HEK293 (cell line): ENCODE measurements around the gene UBTD1.

Source experiments
- CTCF ChIP-seq: fragments of 450-650 bp; formaldehyde crosslinking; IDR thresholded peaks from 2 replicates; pipeline ENCODE4 v1.5.1; 2016; ENCODE audit warnings: missing biosample characterization, missing genetic modification characterization
- MZF1 ChIP-seq: fragments of 450-650 bp; formaldehyde crosslinking; IDR thresholded peaks from 2 replicates; pipeline ENCODE4 v1.5.1; 2017; ENCODE audit warnings: missing biosample characterization, missing genetic modification characterization, borderline replicate concordance
- WT1 ChIP-seq: fragments of 450-650 bp; formaldehyde crosslinking; IDR thresholded peaks from 2 replicates; pipeline ENCODE4 v1.5.1; 2016; ENCODE audit warnings: missing biosample characterization, missing genetic modification characterization
- YY1 ChIP-seq: fragments of 450-650 bp; formaldehyde crosslinking; IDR thresholded peaks from 2 replicates; pipeline ENCODE4 v1.5.1; 2018; ENCODE audit warnings: missing biosample characterization, missing genetic modification characterization
- ZNF211 ChIP-seq: fragments of 450-650 bp; formaldehyde crosslinking; IDR thresholded peaks from 2 replicates; pipeline ENCODE4 v1.5.1; 2016; ENCODE audit warnings: low read depth, missing biosample characterization, missing genetic modification characterization
- ZNF24 ChIP-seq: fragments of 450-650 bp; formaldehyde crosslinking; IDR thresholded peaks from 2 replicates; pipeline ENCODE4 v1.5.1; 2016; ENCODE audit warnings: missing biosample characterization, missing genetic modification characterization
- ZNF274 ChIP-seq, 2 experiments: fragments of 200-500 bp in 1 of 2; fragments of 450-650 bp in 1 of 2; sonication (Bioruptor generic) in 1 of 2; formaldehyde crosslinking in 1 of 2; IDR thresholded peaks; 2 replicates each; pipeline versions ENCODE4 v1.5.1 to v1.6.1; 2014 to 2016; ENCODE audit warnings: borderline replicate concordance in 1 of 2, inconsistent platforms in 1 of 2, low read length in 1 of 2, missing biosample characterization in 1 of 2, missing genetic modification characterization in 1 of 2
- ZNF311 ChIP-seq: fragments of 450-650 bp; formaldehyde crosslinking; IDR thresholded peaks from 2 replicates; pipeline ENCODE4 v1.5.1; 2017; ENCODE audit warnings: missing biosample characterization, missing genetic modification characterization, borderline replicate concordance
- ZNF350 ChIP-seq: fragments of 450-650 bp; formaldehyde crosslinking; IDR thresholded peaks from 2 replicates; pipeline ENCODE4 v1.5.0; 2017; ENCODE audit warnings: missing biosample characterization, mild to moderate bottlenecking, missing genetic modification characterization
- ZNF513 ChIP-seq: fragments of 450-650 bp; IDR thresholded peaks from 2 replicates; pipeline ENCODE4 v1.5.1; 2018; ENCODE audit warnings: missing biosample characterization, missing genetic modification characterization
- ZNF596 ChIP-seq: fragments of 450-650 bp; IDR thresholded peaks from 2 replicates; pipeline ENCODE4 v1.5.0; 2018; ENCODE audit warnings: missing biosample characterization, mild to moderate bottlenecking, missing genetic modification characterization, moderate library complexity

GRCh38 chr10:97475936-97476594 lies 22.7 kb upstream of the UBTD1 start:
- TF ChIP-seq YY1 (tag by site-specific recombination) = no peak
- no peak for TF ChIP-seq ZNF211 (tag by site-specific recombination)
- TF ChIP-seq ZNF513 (tag by site-specific recombination) = no peak
- TF ChIP-seq CTCF (tag by site-specific recombination) = no peak
- TF ChIP-seq ZNF350 (tag by site-specific recombination) = no peak
- no peak for TF ChIP-seq ZNF24 (tag by site-specific recombination)
- TF ChIP-seq ZNF311 = no peak
- TF ChIP-seq MZF1 (tag by site-specific recombination) = no peak
- TF ChIP-seq ZNF274 (IDR thresholded peaks at IDR 0.05; ENCODE audit: low read length) = no peak
- no peak for TF ChIP-seq ZNF274 (tag by site-specific recombination; IDR thresholded peaks at IDR 0.05; ENCODE audit: borderline replicate concordance)
- TF ChIP-seq WT1 (tag by site-specific recombination) = no peak
- no peak for TF ChIP-seq ZNF596 (tag by site-specific recombination)
